ENCODE results near the gene BEND5. TPM values are rescaled to one million over a fixed set of nuclear protein-coding genes. Genes with fewer than 3 reads are reported as not detected.

The BEND5 gene
- polyA plus RNA-seq, 4 donors: 23.8 to 29.7 (median 25.2) TPM

DNA sequence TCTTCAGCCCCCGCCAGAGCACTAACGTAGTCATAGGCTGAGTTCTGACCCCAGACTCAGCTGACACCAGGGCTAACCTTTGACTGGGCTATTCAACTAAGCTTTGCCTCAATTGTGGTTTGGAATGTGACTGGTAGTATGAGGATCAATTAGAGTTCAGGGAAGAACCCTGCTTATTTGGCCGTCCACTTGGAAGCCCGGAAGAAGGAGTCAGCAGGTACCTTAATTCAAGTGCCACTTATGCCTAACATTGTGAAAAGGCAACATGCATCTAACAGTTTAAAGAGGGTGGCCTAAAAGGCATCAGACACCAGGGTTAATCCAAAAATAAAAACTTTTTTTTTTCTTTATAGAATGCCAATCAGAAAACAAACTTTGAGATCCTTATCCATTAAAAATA lies 92.3 kb downstream of the BEND5 start:
- DNase-seq (ENCODE audit: low read depth in 4 of 4, low spot score in 3 of 4): no peak

- DNase-seq (ENCODE audit: low read depth in 4 of 4, low spot score in 3 of 4): no peak
Observed at GRCh38 chr1:48683839-48684238, 92.9 kb downstream of the BEND5 start.

- no peak for DNase-seq (ENCODE audit: low read depth in 4 of 4, low spot score in 3 of 4)
Observed at GRCh38 chr1:48681476-48682305, 95.0 kb downstream of the BEND5 start.

DNA sequence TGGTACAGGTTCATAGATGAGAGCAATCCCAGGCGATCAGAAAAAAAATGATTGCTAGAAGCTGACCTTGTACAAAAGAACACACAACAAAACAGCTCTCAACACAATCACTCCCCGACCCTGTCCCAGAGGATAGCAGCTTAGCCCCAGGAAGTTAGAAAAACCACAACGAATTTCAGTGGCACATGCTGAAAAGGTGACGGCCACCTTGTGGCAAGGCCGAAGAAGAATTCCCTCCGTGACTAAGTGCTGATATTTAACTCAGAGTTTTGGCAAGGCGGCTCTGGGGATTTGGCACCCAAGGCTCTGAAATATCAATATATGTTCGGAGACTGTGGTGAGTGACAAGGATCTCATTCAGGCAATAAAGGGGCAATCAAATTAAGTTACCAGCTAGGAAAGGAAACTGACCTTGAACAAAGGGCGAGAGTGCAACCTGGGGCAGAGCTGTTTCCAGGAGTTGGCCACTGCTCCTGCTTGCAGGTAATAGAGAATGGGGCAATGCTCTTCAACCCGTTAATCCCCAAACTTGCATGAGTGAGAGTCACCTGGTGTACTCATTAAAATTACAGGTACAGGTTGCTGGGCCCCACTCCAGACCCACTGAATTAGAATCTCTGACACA lies 96.2 kb downstream of the BEND5 start:
- DNase-seq (ENCODE audit: low read depth in 4 of 4, low spot score in 3 of 4): no peak

DNA sequence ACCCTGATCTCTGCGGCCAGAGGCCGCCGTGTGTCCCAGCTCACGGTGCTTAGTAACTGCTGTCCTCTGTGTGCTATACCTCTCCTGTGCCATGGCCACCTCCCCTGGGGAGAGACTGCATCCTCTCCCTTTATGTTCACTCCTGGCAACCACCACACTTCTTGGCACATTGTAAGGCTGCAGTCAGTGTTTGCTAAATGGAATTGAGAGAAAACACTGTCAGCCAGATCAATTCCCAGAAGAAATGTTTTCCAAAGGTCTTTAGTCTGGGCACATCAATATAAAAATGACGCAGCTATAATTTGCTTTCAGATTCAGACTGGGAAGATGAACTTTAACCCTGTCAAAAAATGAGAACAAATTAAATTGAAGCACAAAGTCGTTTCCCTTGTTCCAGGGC lies 96.8 kb downstream of the BEND5 start:
- no peak for DNase-seq (ENCODE audit: low read depth in 4 of 4, low spot score in 3 of 4)

- DNase-seq (ENCODE audit: low read depth in 4 of 4, low spot score in 3 of 4): no peak
Observed at GRCh38 chr1:48678710-48679505, 97.8 kb downstream of the BEND5 start.
